ENCODE results near the gene TBC1D2B. TPM values are rescaled to one million over a fixed set of nuclear protein-coding genes. Genes with fewer than 3 reads are reported as not detected.
A peak's percentile ranks its signal among the peaks of the same experiment; 100 is the strongest.
"Not testable (repeated sequence)": the region's sequence is repeated elsewhere in the genome, so short reads cannot be mapped to it uniquely, and the experiment has no call there.

Gene TBC1D2B
- total RNA-seq, 2 experiments from 2014 or later, result 49.3 to 52.0 TPM

- H3K36me3 Mint-ChIP-seq (ENCODE audit: low read depth); H3K27me3 Mint-ChIP-seq; H3K9me3 Mint-ChIP-seq (ENCODE audit: low read depth); H3K4me3 Mint-ChIP-seq; POLR2A ChIA-PET; intact Hi-C loops (cut with DNase I, micrococcal nuclease): not testable (repeated sequence)
- peak; percentile 49 for ATAC-seq
- Mint-ChIP-seq H3K4me1 (peaks cover 14% of the 10 kb centered on the region), H3K27ac (peak overlapping the region; percentile 8)
- peak; percentile 55 for DNase-seq
- CTCF ChIA-PET, result interaction anchor here (0.8 to 1.7 kb wide), 3 partner anchors 13 to 249 kb away, joined by 3 to 5 read pairs (median 3); no protein-coding TSS in a partner anchor
These were observed 83.4 kb downstream of the TBC1D2B start for GRCh38 chr15:77993970-77994693.

GRCh38 chr15:77993374-77993911 is 84.1 kb downstream of the TBC1D2B start:
- intact Hi-C loops (cut with DNase I, micrococcal nuclease), result no loop called here
- H3K4me1 Mint-ChIP-seq, result peaks cover 17% of the 10 kb centered on the region
- H3K9me3 Mint-ChIP-seq (ENCODE audit: low read depth), result no peaks in the 10 kb centered on the region
- ChIA-PET POLR2A (no interaction called here), CTCF (interaction anchor here (0.5 to 1.7 kb wide), 3 partner anchors 29 to 814 kb away, joined by 3 to 5 read pairs (median 3); no protein-coding TSS in a partner anchor)
- H3K36me3 Mint-ChIP-seq (ENCODE audit: low read depth), result peaks cover 5% of the 10 kb centered on the region
- ATAC-seq (no peak), DNase-seq (no peak)
- H3K4me3 Mint-ChIP-seq, result no peak overlapping the region
- H3K27me3 Mint-ChIP-seq, result no peaks in the 10 kb centered on the region
- no peak overlapping the region for H3K27ac Mint-ChIP-seq

GRCh38 chr15:77992356-77993222 is 84.9 kb downstream of the TBC1D2B start:
- Mint-ChIP-seq H3K9me3 (ENCODE audit: low read depth) (no peaks in the 10 kb centered on the region), H3K27ac (no peak overlapping the region), H3K4me1 (peaks cover 17% of the 10 kb centered on the region), H3K4me3 (no peak overlapping the region), H3K36me3 (ENCODE audit: low read depth) (peaks cover 4% of the 10 kb centered on the region), H3K27me3 (no peaks in the 10 kb centered on the region)
- POLR2A ChIA-PET, result no interaction called here
- ATAC-seq (no peak), DNase-seq (no peak)
- intact Hi-C loops (cut with DNase I, micrococcal nuclease), result no loop called here
- CTCF ChIA-PET, result interaction anchor here (0.5 to 1.7 kb wide), 2 partner anchors 28 to 815 kb away, joined by 3 to 5 read pairs; no protein-coding TSS in a partner anchor

- DNase-seq; H3K27me3 Mint-ChIP-seq; ATAC-seq; POLR2A ChIA-PET; H3K4me3 Mint-ChIP-seq; H3K36me3 Mint-ChIP-seq (ENCODE audit: low read depth); intact Hi-C loops (cut with DNase I, micrococcal nuclease); H3K9me3 Mint-ChIP-seq (ENCODE audit: low read depth): not testable (repeated sequence)
- CTCF ChIA-PET, result interaction anchor here (0.7 kb wide), 1 partner anchor 121 kb away, joined by 5 read pairs; no protein-coding TSS in a partner anchor
- Mint-ChIP-seq H3K4me1 (peaks cover 17% of the 10 kb centered on the region), H3K27ac (peak overlapping the region; percentile 42)
These were observed 85.8 kb downstream of the TBC1D2B start for GRCh38 chr15:77991658-77992201.

- no peaks in the 10 kb centered on the region for H3K9me3 Mint-ChIP-seq (ENCODE audit: low read depth)
- intact Hi-C loops (cut with DNase I, micrococcal nuclease), result no loop called here
- H3K27ac Mint-ChIP-seq, result no peak overlapping the region
- DNase-seq, result no peak
- peaks cover 3% of the 10 kb centered on the region for H3K36me3 Mint-ChIP-seq (ENCODE audit: low read depth)
- H3K4me3 Mint-ChIP-seq, result no peak overlapping the region
- ChIA-PET CTCF (interaction anchor here (0.7 kb wide), 1 partner anchor 122 kb away, joined by 5 read pairs; no protein-coding TSS in a partner anchor), POLR2A (no interaction called here)
- no peaks in the 10 kb centered on the region for H3K27me3 Mint-ChIP-seq
- peaks cover 17% of the 10 kb centered on the region for H3K4me1 Mint-ChIP-seq
- ATAC-seq, result no peak
These were observed 86.5 kb downstream of the TBC1D2B start for GRCh38 chr15:77991029-77991406.

- Mint-ChIP-seq H3K4me3 (no peak overlapping the region), H3K9me3 (ENCODE audit: low read depth) (no peaks in the 10 kb centered on the region), H3K4me1 (peaks cover 17% of the 10 kb centered on the region), H3K36me3 (ENCODE audit: low read depth) (peaks cover 3% of the 10 kb centered on the region), H3K27ac (no peak overlapping the region), H3K27me3 (no peaks in the 10 kb centered on the region)
- ChIA-PET POLR2A (no interaction called here), CTCF (no interaction called here)
- no peak for ATAC-seq
- intact Hi-C loops (cut with DNase I, micrococcal nuclease), result no loop called here
- DNase-seq, result no peak
These were observed 88.0 kb downstream of the TBC1D2B start for GRCh38 chr15:77989296-77990143.

GRCh38 chr15:77988347-77989295 is 88.9 kb downstream of the TBC1D2B start:
- Mint-ChIP-seq H3K36me3 (ENCODE audit: low read depth) (peaks cover 3% of the 10 kb centered on the region), H3K4me1 (peaks cover 17% of the 10 kb centered on the region), H3K9me3 (ENCODE audit: low read depth) (no peaks in the 10 kb centered on the region), H3K4me3 (no peak overlapping the region), H3K27ac (no peak overlapping the region), H3K27me3 (no peaks in the 10 kb centered on the region)
- ChIA-PET CTCF (no interaction called here), POLR2A (no interaction called here)
- intact Hi-C loops (cut with DNase I, micrococcal nuclease), result no loop called here
- no peak for DNase-seq
- ATAC-seq, result no peak

- CTCF ChIA-PET; H3K27ac Mint-ChIP-seq; H3K27me3 Mint-ChIP-seq; intact Hi-C loops (cut with DNase I, micrococcal nuclease); H3K9me3 Mint-ChIP-seq (ENCODE audit: low read depth); H3K36me3 Mint-ChIP-seq (ENCODE audit: low read depth); H3K4me3 Mint-ChIP-seq; DNase-seq; ATAC-seq; POLR2A ChIA-PET: not testable (repeated sequence)
- H3K4me1 Mint-ChIP-seq, result peaks cover 17% of the 10 kb centered on the region
These were observed 89.8 kb downstream of the TBC1D2B start for GRCh38 chr15:77987765-77988136.

- peaks cover 3% of the 10 kb centered on the region for H3K36me3 Mint-ChIP-seq (ENCODE audit: low read depth)
- intact Hi-C loops (cut with DNase I, micrococcal nuclease), result no loop called here
- no peak overlapping the region for H3K4me3 Mint-ChIP-seq
- H3K9me3 Mint-ChIP-seq (ENCODE audit: low read depth), result no peaks in the 10 kb centered on the region
- ATAC-seq, result no peak
- CTCF ChIA-PET, result no interaction called here
- peaks cover 17% of the 10 kb centered on the region for H3K4me1 Mint-ChIP-seq
- POLR2A ChIA-PET, result no interaction called here
- H3K27ac Mint-ChIP-seq, result no peak overlapping the region
- DNase-seq, result no peak
- H3K27me3 Mint-ChIP-seq, result no peaks in the 10 kb centered on the region
These were observed 90.4 kb downstream of the TBC1D2B start for GRCh38 chr15:77986891-77987764.
